GM18867 (cell line): Measurements from ENCODE around the gene CWC22.
"Not testable (repeated sequence)": the region's sequence is repeated elsewhere in the genome, so short reads cannot be mapped to it uniquely, and the experiment has no call there.

Experiments
- ATAC-seq: cut with Tn5 transposase; IDR thresholded peaks from one replicate; pipeline ENCODE4 v1.9.1; 2021; ENCODE audit warnings: mild to moderate bottlenecking, moderate library complexity; ENCODE audit not compliant: unreplicated experiment

The CWC22 gene

DNA sequence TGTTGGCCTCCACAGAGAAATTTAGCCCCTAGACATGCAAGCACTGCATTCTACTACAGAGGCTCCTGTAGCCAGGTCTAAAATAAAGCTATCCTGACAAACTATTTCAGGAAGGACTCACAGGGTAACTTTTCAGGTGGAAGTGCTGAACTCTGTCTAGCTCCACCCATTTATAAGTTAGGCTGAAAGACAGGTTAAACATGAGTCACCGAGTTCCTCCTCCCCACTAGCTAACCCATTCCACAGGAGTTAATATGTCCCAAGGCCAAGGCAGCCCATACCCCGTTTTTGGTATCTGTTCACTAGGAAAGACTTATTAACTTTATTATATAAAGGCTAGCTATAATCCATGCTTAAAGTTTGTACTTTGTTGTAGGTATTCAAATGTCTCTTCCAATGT lies 3.5 kb downstream of the CWC22 start:
- no peak for ATAC-seq

DNA sequence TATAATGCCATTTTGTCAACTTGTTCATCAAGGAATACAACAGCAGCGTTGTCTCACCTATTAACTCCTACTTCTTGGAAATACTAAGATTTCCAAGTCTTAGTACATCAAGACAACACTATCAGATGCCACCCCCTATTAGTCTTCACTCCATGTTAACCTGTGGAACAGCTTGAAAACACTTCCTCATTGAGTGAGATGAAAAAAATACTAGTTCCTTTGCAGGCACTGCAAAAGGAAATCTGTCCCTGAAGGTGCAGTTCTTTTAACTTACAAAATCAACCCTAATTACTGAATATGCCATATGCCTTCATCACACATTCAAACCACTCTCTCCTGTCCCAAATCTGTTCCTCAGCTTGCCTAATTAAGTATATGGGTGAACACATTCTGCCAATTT lies 4.0 kb downstream of the CWC22 start:
- no peak for ATAC-seq

DNA sequence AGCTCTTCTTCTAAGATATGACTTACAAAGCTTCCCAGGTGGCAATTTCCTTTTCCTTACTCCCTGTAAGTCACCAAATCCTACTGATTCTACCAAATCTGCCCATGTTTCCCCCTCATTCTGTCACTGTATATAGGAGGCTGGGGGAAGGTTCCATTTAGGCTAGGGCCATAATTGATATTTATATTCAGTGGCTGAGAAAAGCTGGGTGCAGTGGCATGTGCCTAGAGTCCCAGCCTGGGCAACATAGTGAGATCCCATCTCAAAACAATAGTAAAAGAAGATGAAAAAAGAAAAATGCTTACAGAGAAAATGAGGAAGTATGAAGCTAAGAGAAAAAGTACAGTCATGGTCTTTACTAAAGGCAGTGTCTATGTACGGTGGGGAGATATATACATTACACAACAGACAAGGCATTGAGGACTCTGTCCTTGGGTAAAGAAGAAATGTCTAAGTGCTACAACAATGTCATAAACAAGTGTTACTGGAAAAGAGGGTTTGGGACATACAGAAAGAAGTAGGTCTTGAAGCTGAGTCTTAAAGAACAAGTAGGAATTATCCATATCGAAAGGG lies 4.8 kb downstream of the CWC22 start:
- ATAC-seq, result no peak

DNA sequence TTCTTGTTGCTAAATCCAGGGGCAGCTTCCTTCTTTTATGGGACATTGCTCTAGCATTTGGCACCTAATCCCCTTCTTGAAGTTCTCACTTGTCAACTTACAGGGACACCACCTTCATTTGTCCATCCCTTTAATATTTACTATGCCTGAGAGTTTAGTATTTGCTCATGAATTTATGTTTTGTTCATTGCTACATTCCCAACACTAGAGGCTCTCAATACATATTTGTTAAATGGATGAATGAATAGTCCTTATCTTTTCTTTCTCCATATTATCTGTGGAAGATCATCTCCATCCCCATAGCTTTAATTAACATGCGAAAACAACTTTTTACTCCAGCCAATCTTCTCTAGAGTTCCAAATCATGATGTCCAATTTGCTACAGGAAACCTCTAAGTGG lies 5.4 kb downstream of the CWC22 start:
- no peak for ATAC-seq

DNA sequence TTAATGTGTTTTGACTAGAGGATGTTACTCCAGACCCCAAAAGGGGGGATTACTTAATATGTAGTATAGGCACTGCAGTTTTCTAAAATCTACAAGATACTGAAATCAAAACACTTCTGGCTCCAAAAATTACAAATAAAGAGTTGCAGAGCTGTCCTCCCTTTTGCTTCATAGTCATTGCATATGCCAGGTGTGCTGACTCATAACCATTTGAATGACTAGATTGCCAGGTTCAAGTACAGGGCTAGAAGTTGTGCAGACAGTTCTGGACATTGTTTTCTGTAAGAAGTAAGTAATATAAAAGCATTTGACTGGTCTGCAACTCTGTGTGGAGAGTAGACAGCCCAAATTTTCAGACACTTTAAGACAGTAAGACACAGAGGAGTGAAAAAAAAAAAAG lies 6.7 kb downstream of the CWC22 start:
- no peak for ATAC-seq

DNA sequence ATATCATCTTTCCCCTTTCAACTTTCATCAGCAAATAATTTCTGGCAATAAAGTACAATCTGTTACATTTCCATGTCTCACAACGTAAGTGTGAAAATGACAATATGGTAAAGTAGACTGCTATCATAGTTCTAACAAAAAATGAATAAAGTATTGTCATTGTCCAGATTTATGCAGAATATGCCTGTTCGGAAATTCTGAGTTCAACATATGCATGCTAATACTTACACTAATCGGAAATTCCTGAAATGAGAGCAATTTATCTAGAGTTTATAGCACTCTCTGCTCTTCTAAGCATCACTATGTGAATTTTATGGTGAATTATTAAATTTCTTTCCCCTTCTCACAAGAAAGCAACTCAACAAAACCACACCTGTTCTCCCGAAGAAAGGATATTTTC lies 8.1 kb downstream of the CWC22 start:
- no peak for ATAC-seq

DNA sequence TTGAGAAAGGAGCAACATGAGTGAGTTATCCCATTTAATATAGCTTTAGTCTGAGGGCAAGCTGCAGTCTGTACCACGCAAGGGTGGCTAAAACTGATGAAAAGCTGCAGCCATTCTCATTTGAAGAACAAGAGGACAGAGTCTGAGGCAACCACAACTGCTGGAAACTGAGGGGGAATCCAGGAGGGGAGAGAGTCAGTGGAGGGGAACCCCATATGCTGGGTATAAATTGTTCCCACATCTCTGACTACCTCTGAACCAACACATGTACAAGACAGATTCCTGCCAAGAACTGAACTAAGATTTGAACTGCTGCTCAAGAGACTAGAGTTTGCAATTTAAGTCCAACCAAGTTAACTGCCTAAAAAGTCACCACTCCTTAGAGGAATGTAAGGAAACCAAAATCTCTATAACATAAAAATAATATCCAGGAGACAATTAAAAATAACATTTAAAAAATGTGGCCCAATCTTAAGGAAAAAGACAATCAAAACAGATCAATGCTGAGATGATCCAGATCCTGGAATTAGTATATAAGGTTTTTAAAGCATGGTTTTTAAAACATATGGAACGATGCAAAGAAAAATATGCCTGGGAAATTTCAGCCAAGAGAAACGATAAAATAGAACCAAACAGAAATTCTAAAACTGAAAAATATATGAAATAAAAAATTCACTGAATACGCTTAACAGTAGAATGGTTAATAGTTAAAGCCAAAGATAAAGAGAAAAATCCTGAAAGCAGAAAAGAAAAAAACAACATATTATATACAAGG lies 11.2 kb downstream of the CWC22 start:
- ATAC-seq, result peak; percentile 33

DNA sequence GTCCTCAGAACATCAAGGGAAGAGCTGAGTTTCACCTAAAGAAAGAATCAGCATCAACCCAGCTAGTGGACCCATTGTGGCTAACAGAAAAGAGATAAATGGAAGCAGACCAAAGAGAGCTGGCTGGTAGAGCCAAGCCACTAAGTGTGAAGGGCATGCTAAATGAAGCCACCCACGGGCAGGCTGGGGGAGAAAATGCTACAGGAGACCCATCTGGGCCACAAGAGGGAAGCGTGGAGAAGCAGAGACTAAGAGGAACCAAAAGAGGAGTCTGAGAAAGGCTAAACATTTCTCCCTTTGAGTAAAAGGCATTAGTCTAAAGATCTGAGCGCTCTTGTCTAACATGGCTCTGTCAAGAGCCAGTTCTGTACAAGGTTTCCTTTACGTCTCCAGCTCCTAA lies 15.8 kb downstream of the CWC22 start:
- peak; percentile 54 for ATAC-seq

DNA sequence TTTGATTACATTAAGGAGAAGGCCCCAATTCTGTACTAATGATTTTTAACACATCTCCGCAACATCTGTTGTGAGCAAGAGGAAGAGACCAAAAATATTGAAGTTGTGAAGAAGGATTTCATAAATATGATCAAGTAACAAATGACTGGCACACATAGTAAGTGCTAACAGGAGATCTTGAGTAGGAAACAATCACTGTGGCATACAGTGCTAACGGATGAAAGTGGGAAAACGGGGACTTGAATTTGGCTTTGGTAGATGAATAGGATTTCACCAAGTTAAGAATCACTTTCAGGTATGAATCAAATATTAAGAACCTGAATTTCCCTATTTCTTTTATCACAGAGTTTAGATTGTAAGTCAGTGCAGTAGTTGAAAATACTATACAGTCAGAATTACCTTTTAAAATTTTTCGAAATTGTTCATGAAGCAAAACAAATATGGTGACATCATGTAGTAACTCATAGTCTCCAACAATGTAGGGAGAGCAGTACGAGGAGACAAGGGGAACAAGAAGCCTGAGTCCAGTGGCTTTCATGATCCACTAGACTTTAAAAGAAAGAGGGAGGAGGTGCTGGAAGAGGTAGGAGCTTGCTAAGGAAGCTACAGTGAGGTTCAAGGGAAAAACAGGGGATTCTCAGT lies 16.3 kb downstream of the CWC22 start:
- ATAC-seq, result no peak

DNA sequence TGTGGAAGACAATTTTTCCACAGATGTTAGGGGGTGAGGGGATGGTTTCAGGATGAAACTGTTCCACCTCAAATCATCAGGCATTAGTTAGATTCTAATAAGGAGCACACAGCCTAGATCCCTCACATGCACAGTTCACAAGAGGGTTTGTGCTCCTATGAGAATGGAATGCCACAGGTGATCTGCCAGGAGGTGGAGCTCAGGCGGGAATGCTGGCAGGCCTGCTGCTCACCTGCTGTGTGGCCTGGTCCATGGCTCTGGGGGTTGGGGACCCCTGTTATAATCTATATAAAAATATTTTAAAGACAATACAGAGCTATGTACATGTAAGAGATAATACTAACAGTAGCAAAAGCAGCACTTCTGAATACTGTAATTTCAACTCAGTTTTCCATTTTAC lies 19.2 kb downstream of the CWC22 start:
- no peak for ATAC-seq

DNA sequence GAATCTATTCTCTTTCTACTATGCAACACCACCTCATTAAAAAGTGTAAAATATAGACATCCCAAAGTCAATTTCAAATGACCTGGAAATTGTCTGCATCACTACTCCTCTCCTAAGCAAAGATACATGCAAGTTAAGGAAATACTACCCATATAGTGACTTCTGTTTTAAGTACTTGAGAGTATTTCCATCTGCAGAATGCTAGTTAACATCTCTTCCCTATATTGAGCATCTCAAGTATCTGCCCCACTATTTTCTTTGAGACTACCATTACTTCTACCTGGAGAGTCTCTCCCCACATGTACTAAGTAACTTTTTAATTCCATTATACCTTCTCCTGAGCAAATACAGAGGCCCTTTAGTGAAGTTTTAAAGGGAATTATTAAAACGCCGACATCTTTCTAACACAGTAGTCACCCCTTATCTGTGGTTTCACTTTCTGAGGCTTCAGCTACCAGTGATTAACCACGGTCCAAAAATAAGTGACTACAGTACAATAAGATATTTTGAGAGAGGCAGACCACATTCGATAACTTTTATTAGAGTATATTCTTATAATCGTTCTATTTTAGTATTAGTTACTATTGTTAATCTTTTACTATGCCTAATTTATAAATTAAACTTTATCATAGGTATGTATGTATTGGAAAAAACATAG lies 21.8 kb downstream of the CWC22 start:
- ATAC-seq, result peak; percentile 84

DNA sequence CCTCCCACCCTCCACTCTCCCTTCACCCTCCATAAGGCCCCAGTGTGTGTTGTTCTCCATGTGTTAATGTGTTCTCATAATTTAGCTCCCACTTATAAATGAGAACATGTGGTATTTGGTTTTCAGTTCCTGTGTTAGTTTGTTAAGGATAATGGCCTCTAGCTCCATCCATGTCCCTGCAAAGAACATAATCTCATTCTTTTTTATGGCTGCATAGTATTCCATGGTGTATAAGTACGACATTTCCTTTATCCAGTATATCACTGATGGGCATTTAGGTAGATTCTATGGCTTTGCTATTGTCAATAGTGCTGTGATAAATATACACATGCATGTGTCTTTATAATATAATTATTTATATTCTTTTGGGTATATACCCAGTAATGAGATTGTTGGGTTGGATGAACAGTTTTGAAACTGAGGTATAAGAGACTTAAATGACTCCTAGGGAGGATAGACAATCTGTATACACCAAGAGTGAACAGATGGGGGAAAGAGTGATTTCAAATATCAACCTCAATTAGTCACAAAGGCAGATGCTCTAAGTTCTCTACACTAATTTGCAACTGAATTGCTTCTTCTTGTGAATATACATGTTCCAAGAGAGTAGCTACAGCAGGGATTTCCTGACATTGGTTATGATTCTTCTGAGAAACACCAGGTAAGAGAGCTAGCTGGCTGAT lies 23.7 kb downstream of the CWC22 start:
- no peak for ATAC-seq

DNA sequence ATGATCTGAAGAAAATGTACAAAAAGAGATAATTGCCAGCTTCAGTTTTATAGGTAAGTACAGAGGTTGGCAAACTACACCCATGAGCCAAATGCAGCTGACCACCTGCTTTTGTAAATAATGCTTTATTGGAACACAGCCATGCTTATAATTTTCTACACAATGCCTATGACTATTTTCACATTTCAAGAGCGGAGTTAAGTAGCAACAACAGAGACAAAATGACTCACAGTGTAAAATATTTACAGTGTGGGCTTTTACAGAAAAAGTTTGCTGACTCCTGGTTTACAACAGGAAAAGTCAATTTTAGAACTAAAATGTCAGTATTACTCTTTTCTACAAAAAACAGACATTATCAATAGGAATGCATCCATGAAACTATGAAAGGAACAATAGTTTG lies 26.0 kb downstream of the CWC22 start:
- no peak for ATAC-seq

DNA sequence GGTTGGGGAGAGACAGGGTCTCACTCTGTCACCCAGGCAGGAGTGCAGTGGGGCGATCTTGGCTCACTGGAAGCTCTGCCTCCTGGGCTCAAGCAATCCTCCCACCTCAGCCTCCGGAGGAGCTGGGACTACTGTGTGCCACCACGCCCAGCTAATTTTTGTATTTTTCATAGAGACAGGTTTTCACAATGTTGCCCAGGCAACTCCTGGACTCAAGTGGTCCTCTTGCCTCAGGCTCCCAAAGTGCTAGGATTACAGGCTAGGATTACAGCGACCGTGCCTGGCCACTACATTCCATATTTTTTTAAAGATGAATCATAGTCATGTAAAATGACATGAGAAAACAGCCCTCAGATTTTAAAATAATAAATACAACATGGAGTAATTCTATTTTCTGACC lies 32.3 kb downstream of the CWC22 start:
- no peak for ATAC-seq

DNA sequence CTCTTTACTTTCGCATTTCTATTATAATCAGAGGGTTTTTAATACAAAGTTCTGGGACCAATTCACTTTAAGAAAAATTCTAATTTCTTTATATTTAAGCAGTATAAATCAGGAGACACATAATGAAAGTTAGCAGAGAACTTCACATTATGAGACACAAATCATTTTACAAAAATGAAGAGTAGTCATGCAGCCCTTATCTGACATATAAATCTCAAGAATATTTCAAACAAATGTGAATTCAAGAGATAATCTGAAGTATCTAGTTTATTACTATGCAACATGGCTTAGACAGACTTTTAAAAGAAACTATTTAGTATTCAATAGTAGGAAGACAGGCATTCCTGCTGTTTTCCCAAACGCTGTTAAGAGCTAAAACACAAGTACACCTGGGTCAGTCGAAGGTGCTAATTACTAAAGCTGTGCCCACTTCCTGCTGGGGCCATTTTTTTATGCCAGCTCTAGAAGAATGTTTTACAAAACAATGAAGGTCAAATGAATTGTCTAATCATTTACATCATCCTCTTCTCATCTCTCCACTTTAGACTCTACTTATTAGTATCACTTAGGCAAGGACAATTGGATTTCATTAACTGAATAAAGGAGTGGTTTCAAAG lies 40.2 kb downstream of the CWC22 start:
- no peak for ATAC-seq

DNA sequence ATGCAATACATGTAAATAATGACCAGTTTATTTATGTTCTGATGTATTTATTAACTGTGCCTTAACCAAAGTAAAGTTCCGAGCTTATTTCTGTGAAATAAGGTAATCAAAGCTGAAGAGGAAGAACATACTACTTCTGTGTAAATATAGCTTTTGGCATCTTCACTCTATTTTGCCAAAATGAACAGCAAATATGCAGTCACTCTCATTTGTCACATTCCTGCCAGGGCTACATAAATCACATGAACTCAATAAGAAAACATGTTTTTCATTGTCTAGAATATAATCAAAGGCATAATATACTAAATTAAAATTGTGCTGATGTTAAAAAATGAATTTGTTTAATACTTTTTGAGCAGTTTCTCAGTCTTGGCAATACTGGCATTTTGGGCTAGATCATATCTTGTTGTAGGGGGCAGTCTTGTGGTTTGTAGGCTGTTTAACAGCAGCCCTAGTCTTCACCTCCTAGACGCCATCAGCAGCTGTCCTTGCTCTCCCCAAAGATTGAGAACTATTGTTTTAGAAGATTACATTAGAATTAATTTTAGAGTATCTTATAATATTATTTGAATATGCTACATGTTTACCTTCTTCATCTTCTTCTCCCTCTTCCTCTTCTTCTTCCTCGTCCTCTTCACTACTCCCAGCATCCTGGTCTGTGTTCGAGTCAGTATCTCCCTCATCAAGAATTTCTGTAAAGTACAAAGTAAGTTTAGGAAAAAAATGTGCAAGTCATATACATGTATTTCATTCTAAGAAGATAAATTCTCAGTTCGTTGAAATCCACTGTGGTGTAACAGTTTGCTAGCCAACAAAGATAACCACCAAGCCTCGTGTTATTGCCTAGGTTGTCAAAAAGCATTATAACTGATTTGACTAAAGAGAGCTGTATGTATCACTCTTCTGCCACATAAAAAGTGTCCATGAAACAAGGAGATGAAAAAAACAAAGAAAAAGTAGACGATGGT lies 41.5 kb downstream of the CWC22 start:
- no peak for ATAC-seq

DNA sequence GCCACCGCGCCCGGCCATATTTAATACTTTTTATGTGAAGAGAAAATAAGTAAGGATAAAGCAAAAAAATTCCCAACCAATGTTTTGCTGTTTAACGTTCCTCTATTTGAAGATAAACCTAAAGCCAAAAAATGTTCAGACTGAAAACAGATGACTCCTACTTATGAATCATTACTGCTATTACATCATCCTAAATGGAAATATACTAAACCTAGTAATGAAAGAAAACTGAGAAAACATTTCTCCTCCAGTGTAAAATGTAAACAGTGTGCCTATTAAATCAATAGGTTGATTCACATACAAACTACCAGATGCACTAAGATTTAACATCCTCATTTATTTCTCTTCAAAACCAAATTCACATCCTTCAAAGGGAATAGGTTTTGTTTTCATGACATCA lies 43.5 kb downstream of the CWC22 start:
- no peak for ATAC-seq

DNA sequence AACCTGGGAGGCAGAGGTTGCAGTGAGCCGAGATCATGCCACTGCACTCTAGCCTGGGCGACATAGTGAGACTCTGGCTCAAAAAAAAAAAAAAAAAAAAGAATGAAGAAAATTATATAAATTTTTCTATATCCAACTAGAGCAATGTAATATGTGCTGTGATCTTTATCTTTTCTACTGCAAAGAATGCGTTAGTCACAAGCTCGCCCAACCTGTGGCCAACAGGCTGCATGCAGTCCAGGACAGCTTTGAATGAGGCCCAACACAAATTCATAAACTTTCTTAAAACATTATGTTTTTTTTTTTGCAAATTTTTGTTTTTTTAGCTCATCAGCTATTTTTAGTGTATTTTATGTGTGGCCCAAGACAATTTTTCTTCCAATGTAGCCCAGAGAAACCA lies 48.8 kb downstream of the CWC22 start:
- not testable (repeated sequence) for ATAC-seq

DNA sequence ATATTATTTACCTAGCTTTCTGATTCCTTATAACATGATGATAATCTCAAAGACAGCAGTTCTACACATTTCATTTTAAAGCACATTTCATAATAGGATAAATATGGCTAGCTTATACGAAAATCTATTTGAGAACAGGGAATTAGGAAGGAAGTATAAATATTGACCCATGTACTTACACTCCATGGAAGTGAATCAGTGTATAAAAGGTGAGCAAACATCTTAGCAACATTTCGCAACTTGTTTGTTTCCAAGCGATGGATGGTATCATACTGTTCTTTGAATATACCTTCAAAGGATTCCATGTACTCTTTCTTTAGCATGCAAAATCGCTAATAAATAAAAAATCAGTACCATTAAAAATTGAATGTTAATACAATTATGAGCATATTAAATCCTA lies 53.1 kb downstream of the CWC22 start:
- ATAC-seq, result no peak

DNA sequence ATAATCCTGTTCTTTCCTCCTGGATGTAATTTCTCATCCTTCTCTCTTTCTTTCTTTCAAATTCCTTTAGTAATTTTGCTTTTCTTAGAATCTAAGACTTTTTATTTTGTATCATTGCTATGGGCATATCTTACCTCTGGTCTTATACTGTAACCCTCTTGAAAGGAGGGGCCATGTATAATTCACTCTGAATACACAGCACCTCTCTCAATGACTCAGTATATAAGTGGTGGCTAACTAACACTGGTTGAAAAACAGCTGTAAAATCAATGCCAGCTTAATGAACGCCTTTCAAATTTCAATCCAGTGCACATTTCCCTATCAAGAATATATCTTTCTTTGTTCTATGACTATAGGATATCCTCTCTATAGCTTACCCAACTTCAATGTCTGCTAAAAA lies 53.7 kb downstream of the CWC22 start:
- ATAC-seq, result no peak
